Neural progenitor cell (in vitro differentiated cells): Measurements from ENCODE around the gene CDK5RAP2.

Experiments
- EZH2 ChIP-seq: fragments of 200-600 bp; sonication (generic); IDR thresholded peaks from 2 replicates; pipeline ENCODE4 v1.6.1; 2017; ENCODE audit warnings: antibody characterized with exemption, mild to moderate bottlenecking, moderate library complexity
- EZH2phosphoT487 ChIP-seq: fragments of 200-600 bp; sonication (generic); IDR thresholded peaks from 2 replicates; pipeline ENCODE4 v1.6.1; 2017; ENCODE audit warnings: antibody characterized with exemption
- TF ChIP-seq, protein P1 (sequence below): fragments of 200-600 bp; sonication (generic); IDR thresholded peaks from 2 replicates; pipeline ENCODE4 v1.5.1; 2017; ENCODE audit warnings: antibody characterized with exemption, mild to moderate bottlenecking

DNA sequence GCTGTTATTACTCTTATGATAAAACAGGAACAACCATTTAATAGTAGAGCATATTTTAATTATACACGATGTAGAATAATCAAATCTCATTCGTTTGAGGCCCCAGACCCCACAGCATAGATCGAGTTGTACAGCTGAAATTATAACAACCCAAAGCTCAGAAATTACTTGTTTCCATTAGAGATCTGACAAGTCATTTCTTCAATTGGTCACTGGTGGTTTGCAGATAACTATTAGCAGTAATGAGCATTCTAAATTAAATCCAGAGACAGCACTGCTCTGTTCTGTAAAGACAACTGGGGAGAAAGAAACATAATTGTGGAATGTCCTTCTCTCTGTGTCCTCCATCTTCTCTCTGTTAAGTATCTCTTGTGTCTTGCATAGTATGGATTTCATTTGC lies 12.9 kb downstream of the CDK5RAP2 start:
- TF ChIP-seq, protein P1, sequence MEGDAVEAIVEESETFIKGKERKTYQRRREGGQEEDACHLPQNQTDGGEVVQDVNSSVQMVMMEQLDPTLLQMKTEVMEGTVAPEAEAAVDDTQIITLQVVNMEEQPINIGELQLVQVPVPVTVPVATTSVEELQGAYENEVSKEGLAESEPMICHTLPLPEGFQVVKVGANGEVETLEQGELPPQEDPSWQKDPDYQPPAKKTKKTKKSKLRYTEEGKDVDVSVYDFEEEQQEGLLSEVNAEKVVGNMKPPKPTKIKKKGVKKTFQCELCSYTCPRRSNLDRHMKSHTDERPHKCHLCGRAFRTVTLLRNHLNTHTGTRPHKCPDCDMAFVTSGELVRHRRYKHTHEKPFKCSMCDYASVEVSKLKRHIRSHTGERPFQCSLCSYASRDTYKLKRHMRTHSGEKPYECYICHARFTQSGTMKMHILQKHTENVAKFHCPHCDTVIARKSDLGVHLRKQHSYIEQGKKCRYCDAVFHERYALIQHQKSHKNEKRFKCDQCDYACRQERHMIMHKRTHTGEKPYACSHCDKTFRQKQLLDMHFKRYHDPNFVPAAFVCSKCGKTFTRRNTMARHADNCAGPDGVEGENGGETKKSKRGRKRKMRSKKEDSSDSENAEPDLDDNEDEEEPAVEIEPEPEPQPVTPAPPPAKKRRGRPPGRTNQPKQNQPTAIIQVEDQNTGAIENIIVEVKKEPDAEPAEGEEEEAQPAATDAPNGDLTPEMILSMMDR: no peak
- TF ChIP-seq EZH2 (no peak), EZH2phosphoT487 (no peak)
